AG04449 (cell line): ENCODE results near the gene SHISA9.

Experiments
- CTCF ChIA-PET: fragments of 350-600 bp; formaldehyde crosslinking; extraction: SDS; loops from one replicate; lab custom pipeline; 2021; ENCODE audit warnings: antibody characterized with exemption; lab: Yijun Ruan, JAX
- POLR2A ChIA-PET: fragments of 400-600, 350-600 bp; formaldehyde crosslinking; extraction: SDS; loops from one replicate; lab custom pipeline; 2020; ENCODE audit warnings: antibody characterized with exemption, inconsistent platforms; lab: Yijun Ruan, JAX
- DNase-seq: peaks from one replicate; pipeline ENCODE4 v3.0.0-alpha.2; 2010; ENCODE audit warnings: low read depth, low spot score
- H3K4me3 ChIP-seq: 2 replicates; pipeline ENCODE4 v1.5.1; 2011; ENCODE audit warnings: low read depth, mild to moderate bottlenecking, control low read depth, low read length
- CTCF ChIP-seq: IDR thresholded peaks from one replicate; pipeline ENCODE4 v1.5.1; 2011; ENCODE audit warnings: mild to moderate bottlenecking, moderate library complexity, low read length, control low read depth, inconsistent platforms; ENCODE audit not compliant: insufficient read depth; ENCODE audit errors: missing control alignments

SHISA9 gene

GRCh38 chr16:13093661-13094060 is 192.3 kb downstream of the SHISA9 start:
- CTCF ChIA-PET, result no interaction called here
- no peak for TF ChIP-seq CTCF
- no peak for DNase-seq
- POLR2A ChIA-PET, result no interaction called here
- H3K4me3 ChIP-seq, result no peak overlapping the region

DNA sequence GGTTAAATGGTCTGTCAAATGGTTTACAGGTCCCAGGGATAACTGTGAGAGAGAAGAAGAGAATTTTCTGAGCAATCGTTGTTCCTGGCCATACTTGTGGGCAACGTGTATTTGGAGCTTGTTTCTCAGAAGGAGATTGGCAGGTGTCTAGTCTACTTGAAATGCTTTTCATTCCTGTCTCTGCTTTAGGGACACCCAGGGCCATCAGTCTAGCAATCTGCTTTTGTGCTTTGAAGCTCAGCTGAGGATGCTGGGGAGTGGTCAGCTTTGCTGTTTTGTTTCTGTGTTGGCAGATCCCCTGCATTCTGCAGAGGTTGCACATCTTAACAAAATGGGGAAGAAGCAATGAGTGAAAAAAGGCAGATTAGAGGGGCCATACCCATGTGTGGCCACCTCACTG is 193.7 kb downstream of the SHISA9 start:
- no peak for TF ChIP-seq CTCF
- no peak overlapping the region for H3K4me3 ChIP-seq
- CTCF ChIA-PET, result no interaction called here
- no peak for DNase-seq
- POLR2A ChIA-PET, result no interaction called here

- no peak overlapping the region for H3K4me3 ChIP-seq
- DNase-seq, result no peak
- ChIA-PET POLR2A (no interaction called here), CTCF (no interaction called here)
- no peak for TF ChIP-seq CTCF
Observed at GRCh38 chr16:13098536-13098935, 197.1 kb downstream of the SHISA9 start.

DNA sequence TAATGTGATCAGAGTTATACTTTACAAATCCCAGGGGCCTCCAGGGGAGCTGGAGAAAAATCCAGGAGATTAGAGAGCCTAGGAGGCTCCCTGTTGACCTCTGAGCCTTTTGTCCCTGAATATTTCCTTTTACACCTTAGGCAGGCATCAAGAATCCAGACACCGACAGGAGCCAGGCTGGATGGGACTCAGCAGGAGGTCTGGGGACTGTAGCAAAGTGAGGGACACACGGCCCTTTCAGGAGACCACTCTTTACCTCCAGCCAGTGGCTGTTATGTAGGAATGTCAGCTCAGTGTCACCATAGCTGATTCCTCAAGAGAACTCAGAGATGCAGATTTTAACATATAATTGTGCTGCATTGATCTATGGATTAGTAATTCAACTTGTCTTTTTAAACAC is 198.4 kb downstream of the SHISA9 start:
- DNase-seq, result no peak
- POLR2A ChIA-PET, result no interaction called here
- no peak for TF ChIP-seq CTCF
- CTCF ChIA-PET, result no interaction called here
- H3K4me3 ChIP-seq, result no peak overlapping the region

- H3K4me3 ChIP-seq, result no peak overlapping the region
- ChIA-PET POLR2A (no interaction called here), CTCF (no interaction called here)
- DNase-seq, result no peak
- no peak for TF ChIP-seq CTCF
Observed at GRCh38 chr16:13100970-13101369, 199.6 kb downstream of the SHISA9 start.

- H3K4me3 ChIP-seq, result no peak overlapping the region
- no peak for DNase-seq
- TF ChIP-seq CTCF, result no peak
- ChIA-PET CTCF (no interaction called here), POLR2A (no interaction called here)
Observed at GRCh38 chr16:13101828-13102227, 200.4 kb downstream of the SHISA9 start.
